ENCODE measurements around the gene PSG7.
"Not testable (repeated sequence)": the region's sequence is repeated elsewhere in the genome, so short reads cannot be mapped to it uniquely, and the experiment has no call there.

- TF ChIP-seq POLR2A (IDR thresholded peaks at IDR 0.05), result not testable (repeated sequence)
- TF ChIP-seq, protein P1, sequence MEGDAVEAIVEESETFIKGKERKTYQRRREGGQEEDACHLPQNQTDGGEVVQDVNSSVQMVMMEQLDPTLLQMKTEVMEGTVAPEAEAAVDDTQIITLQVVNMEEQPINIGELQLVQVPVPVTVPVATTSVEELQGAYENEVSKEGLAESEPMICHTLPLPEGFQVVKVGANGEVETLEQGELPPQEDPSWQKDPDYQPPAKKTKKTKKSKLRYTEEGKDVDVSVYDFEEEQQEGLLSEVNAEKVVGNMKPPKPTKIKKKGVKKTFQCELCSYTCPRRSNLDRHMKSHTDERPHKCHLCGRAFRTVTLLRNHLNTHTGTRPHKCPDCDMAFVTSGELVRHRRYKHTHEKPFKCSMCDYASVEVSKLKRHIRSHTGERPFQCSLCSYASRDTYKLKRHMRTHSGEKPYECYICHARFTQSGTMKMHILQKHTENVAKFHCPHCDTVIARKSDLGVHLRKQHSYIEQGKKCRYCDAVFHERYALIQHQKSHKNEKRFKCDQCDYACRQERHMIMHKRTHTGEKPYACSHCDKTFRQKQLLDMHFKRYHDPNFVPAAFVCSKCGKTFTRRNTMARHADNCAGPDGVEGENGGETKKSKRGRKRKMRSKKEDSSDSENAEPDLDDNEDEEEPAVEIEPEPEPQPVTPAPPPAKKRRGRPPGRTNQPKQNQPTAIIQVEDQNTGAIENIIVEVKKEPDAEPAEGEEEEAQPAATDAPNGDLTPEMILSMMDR (IDR thresholded peaks at IDR 0.05), result not testable (repeated sequence)
Observed at GRCh38 chr19:42890446-42890845, 46.6 kb downstream of the PSG7 start.

Measured in adrenal gland (tissue), 5 donors.